HG03439 (cell line): ENCODE results near the gene FAM227A.
"Not testable (repeated sequence)": the region's sequence is repeated elsewhere in the genome, so short reads cannot be mapped to it uniquely, and the experiment has no call there.

ENCODE experiments used
- ATAC-seq: cut with Tn5 transposase; IDR thresholded peaks from one replicate; pipeline ENCODE4 v1.9.1; 2021; ENCODE audit warnings: mild to moderate bottlenecking, moderate library complexity; ENCODE audit not compliant: unreplicated experiment

FAM227A gene

GRCh38 chr22:38674888-38675287, 18.7 kb upstream of the FAM227A start:
- ATAC-seq = no peak

GRCh38 chr22:38657045-38657909, 1.1 kb upstream of the FAM227A start:
- ATAC-seq = peak; percentile 40

- no peak for ATAC-seq
Measured at GRCh38 chr22:38655519-38656255, 505 bp downstream of the FAM227A start.

GRCh38 chr22:38653741-38654140, 2.5 kb downstream of the FAM227A start:
- no peak for ATAC-seq

GRCh38 chr22:38652859-38653258, 3.3 kb downstream of the FAM227A start:
- ATAC-seq = no peak

GRCh38 chr22:38649841-38650522, 6.2 kb downstream of the FAM227A start:
- ATAC-seq = no peak

- ATAC-seq = no peak
Measured at GRCh38 chr22:38645430-38645829, 10.8 kb downstream of the FAM227A start.

- ATAC-seq = not testable (repeated sequence)
Measured at GRCh38 chr22:38644245-38644644, 11.9 kb downstream of the FAM227A start.

GRCh38 chr22:38641476-38642040, 14.6 kb downstream of the FAM227A start:
- no peak for ATAC-seq

- no peak for ATAC-seq
Measured at GRCh38 chr22:38638728-38639127, 17.5 kb downstream of the FAM227A start.

GRCh38 chr22:38638216-38638615, 18.0 kb downstream of the FAM227A start:
- ATAC-seq = no peak

- ATAC-seq = no peak
Measured at GRCh38 chr22:38632528-38632927, 23.7 kb downstream of the FAM227A start.

- no peak for ATAC-seq
Measured at GRCh38 chr22:38631724-38632123, 24.5 kb downstream of the FAM227A start.

GRCh38 chr22:38629108-38629507, 27.1 kb downstream of the FAM227A start:
- no peak for ATAC-seq

GRCh38 chr22:38628444-38628843, 27.7 kb downstream of the FAM227A start:
- ATAC-seq = no peak

GRCh38 chr22:38623351-38623750, 32.8 kb downstream of the FAM227A start:
- no peak for ATAC-seq

- ATAC-seq = no peak
Measured at GRCh38 chr22:38618682-38619081, 37.5 kb downstream of the FAM227A start.

GRCh38 chr22:38618258-38618657, 37.9 kb downstream of the FAM227A start:
- ATAC-seq = no peak

GRCh38 chr22:38615064-38615405, 41.2 kb downstream of the FAM227A start:
- ATAC-seq = not testable (repeated sequence)

GRCh38 chr22:38614332-38615063, 41.7 kb downstream of the FAM227A start:
- no peak for ATAC-seq

GRCh38 chr22:38613588-38613987, 42.6 kb downstream of the FAM227A start:
- ATAC-seq = no peak
